Hematopoietic multipotent progenitor cell treated with erythropoietin and hydrocortisone succinate and interleukin-3 and kit ligand, for 17 days (in vitro differentiated cells): ENCODE measurements around the gene NSUN4.
A peak's percentile ranks its signal among the peaks of the same experiment; 100 is the strongest.
"Not testable (repeated sequence)": the region's sequence is repeated elsewhere in the genome, so short reads cannot be mapped to it uniquely, and the experiment has no call there.

Experiments used
- DNase-seq: peaks from one replicate; pipeline ENCODE4 v3.0.0-alpha.2; 2015; ENCODE audit warnings: low spot score

Gene NSUN4

GRCh38 chr1:46340404-46341221, at the start of gene NSUN4:
TSS of gene NSUN4 (plus strand) at chr1:46340807. CDS start at chr1:46340827, 20 bp downstream.
- DNase-seq, result peak; percentile 87

GRCh38 chr1:46295306-46295705, 45.3 kb upstream of the NSUN4 start:
- no peak for DNase-seq

GRCh38 chr1:46298387-46298786, 42.2 kb upstream of the NSUN4 start:
- DNase-seq, result no peak

- no peak for DNase-seq
Observed at GRCh38 chr1:46300673-46301405, 39.8 kb upstream of the NSUN4 start.

GRCh38 chr1:46301406-46301807, 39.2 kb upstream of the NSUN4 start:
- no peak for DNase-seq

GRCh38 chr1:46301808-46302640, 38.6 kb upstream of the NSUN4 start:
- peak; percentile 29 for DNase-seq

GRCh38 chr1:46302641-46303037, 38.0 kb upstream of the NSUN4 start:
- DNase-seq, result no peak

- peak; percentile 97 for DNase-seq
Observed at GRCh38 chr1:46303038-46303871, 37.4 kb upstream of the NSUN4 start, which contains the start of the genes LRRC41 and UQCRH. TSS of gene LRRC41 (minus strand) at chr1:46303616. CDS start at chr1:46303322, 294 bp downstream. TSS of gene UQCRH (plus strand) at chr1:46303698. CDS start at chr1:46303767, 69 bp downstream.

- DNase-seq, result no peak
Observed at GRCh38 chr1:46303872-46304326, 36.7 kb upstream of the NSUN4 start.

GRCh38 chr1:46306159-46306530, 34.5 kb upstream of the NSUN4 start:
- DNase-seq, result no peak

GRCh38 chr1:46309401-46310159, 31.0 kb upstream of the NSUN4 start:
- DNase-seq, result no peak

GRCh38 chr1:46310321-46310720, 30.3 kb upstream of the NSUN4 start:
- DNase-seq, result no peak

GRCh38 chr1:46315669-46316403, 24.8 kb upstream of the NSUN4 start:
- no peak for DNase-seq

- no peak for DNase-seq
Observed at GRCh38 chr1:46317323-46317722, 23.3 kb upstream of the NSUN4 start.

- DNase-seq, result not testable (repeated sequence)
Observed at GRCh38 chr1:46319301-46319700, 21.3 kb upstream of the NSUN4 start.

GRCh38 chr1:46319960-46320914, 20.4 kb upstream of the NSUN4 start:
- not testable (repeated sequence) for DNase-seq

- DNase-seq, result not testable (repeated sequence)
Observed at GRCh38 chr1:46322191-46322590, 18.4 kb upstream of the NSUN4 start.

GRCh38 chr1:46325285-46326076, 15.1 kb upstream of the NSUN4 start:
- DNase-seq, result not testable (repeated sequence)
